Activated T-cell treated with anti-CD3 and anti-CD28 coated beads, Interleukin-2, amount 50 U/mL, for 72 hours (primary cell): ENCODE results near the gene DPEP1. TPM values are rescaled to one million over a fixed set of nuclear protein-coding genes. Genes with fewer than 3 reads are reported as not detected.

Source experiments
- ATAC-seq, 2 donors: fragments of 150-1000 bp; cut with Tn5 transposase; replicated peaks in 1 of 2; 2 replicates each; pipeline ENCODE4 v1.10.0; 2021; ENCODE audit warnings: moderate library complexity in 2 of 2, mild to moderate bottlenecking in 1 of 2
- DNase-seq, 2 donors: peaks; one replicate each; pipeline ENCODE4 v3.0.0; 2021 to 2022; ENCODE audit warnings: mixed read lengths in 1 of 2
- H3K27ac Mint-ChIP-seq: one replicate; pipeline ENCODE4 v1.8.0; 2022; ENCODE audit warnings: mild to moderate bottlenecking, moderate library complexity, mixed read lengths
- H3K27me3 Mint-ChIP-seq: one replicate; pipeline ENCODE4 v1.8.0; 2022; ENCODE audit warnings: low read depth, mixed read lengths
- H3K36me3 Mint-ChIP-seq, 2 donors: one replicate each; pipeline ENCODE4 v1.8.0; 2022; ENCODE audit warnings: mixed read lengths in 2 of 2, mild to moderate bottlenecking in 1 of 2; ENCODE audit not compliant: insufficient read depth in 2 of 2
- H3K4me1 Mint-ChIP-seq: one replicate; pipeline ENCODE4 v1.8.0; 2022; ENCODE audit warnings: low read depth, mixed read lengths
- H3K4me3 Mint-ChIP-seq, 2 donors: one replicate each; pipeline ENCODE4 v1.8.0; 2022; ENCODE audit warnings: mild to moderate bottlenecking in 2 of 2, mixed read lengths in 2 of 2, moderate library complexity in 2 of 2
- H3K9me3 Mint-ChIP-seq, 2 donors: one replicate each; pipeline ENCODE4 v1.8.0; 2022; ENCODE audit warnings: mixed read lengths in 2 of 2
- total RNA-seq, 2 donors: library from RNA; stranded (reverse); gene quantifications; one replicate each; pipeline ENCODE4 v1.2.3, GENCODE V29; 2022

Gene DPEP1
- total RNA-seq, 2 donors from 2014 or later = not detected

DNA sequence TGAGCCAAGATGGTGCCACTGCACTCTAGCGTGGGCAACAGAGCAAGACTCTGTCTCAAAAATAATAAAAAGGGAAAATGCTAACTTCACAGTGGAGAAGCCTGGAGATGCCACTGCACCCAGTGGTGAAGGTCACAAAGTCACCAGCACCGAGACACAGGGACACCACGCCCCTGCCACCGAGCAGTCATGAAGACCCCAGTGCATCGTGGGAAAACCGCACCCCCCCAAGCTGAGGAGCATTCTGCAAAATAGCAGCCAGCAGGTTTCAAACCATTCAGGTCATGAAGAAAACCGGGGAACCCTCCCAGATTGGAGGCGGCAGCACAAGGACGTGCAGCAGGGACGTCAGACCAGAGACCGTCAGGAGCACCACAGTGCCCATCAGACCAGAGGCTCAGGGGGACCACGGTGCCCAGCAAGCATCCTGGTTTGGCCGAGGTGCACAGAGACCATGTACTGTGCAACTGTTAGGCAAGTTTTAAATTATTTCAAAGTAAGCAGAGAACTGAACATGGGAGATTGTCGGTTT is 30.4 kb downstream of the DPEP1 start:
- Mint-ChIP-seq H3K4me3 (no peak overlapping the region), H3K9me3 (no peaks in the 10 kb centered on the region), H3K4me1 (peaks cover 7% of the 10 kb centered on the region), H3K27ac (no peak overlapping the region), H3K36me3 (peaks cover 3 to 13% of the 10 kb centered on the region in 2 donors), H3K27me3 (no peaks in the 10 kb centered on the region)
- DNase-seq (no peak), ATAC-seq (no peak)

GRCh38 chr16:89645122-89645521 is 31.7 kb downstream of the DPEP1 start:
- Mint-ChIP-seq H3K36me3 (peaks cover 5 to 16% of the 10 kb centered on the region in 2 donors), H3K9me3 (no peaks in the 10 kb centered on the region)

DNA sequence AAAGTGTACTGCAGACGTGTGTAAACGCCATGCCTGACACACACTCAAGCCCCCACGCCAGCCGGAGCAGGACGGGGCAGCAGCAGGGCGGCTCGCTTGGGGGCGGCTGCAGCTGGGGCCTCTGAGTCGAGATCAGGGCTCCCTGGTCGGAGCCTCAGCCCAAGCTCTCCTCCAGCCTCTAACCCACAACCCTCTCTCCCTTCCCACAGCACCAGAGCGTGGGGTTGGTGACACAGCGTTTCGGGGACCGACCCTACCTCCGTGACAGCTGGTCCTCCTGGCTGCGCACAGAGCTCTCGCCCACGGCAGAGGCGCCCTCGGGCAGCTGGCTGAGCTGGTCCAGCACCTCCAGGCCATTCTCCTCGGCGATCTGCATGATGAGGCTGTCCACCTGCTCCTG is 32.8 kb downstream of the DPEP1 start:
- no peaks in the 10 kb centered on the region for H3K27me3 Mint-ChIP-seq
- H3K4me3 Mint-ChIP-seq = no peak overlapping the region
- DNase-seq (no peak), ATAC-seq (no peak)
- H3K9me3 Mint-ChIP-seq = no peaks in the 10 kb centered on the region
- H3K27ac Mint-ChIP-seq = no peak overlapping the region
- no peaks in the 10 kb centered on the region for H3K4me1 Mint-ChIP-seq
- H3K36me3 Mint-ChIP-seq = peaks cover 5 to 18% of the 10 kb centered on the region in 2 donors

More at GRCh38 chr16:89645122-89645521, 31.7 kb downstream of the DPEP1 start:
- H3K27ac Mint-ChIP-seq = no peak overlapping the region
- H3K4me3 Mint-ChIP-seq = no peak overlapping the region
- H3K4me1 Mint-ChIP-seq = peaks cover 7% of the 10 kb centered on the region
- H3K27me3 Mint-ChIP-seq = no peaks in the 10 kb centered on the region
- ATAC-seq (no peak), DNase-seq (no peak)

DNA sequence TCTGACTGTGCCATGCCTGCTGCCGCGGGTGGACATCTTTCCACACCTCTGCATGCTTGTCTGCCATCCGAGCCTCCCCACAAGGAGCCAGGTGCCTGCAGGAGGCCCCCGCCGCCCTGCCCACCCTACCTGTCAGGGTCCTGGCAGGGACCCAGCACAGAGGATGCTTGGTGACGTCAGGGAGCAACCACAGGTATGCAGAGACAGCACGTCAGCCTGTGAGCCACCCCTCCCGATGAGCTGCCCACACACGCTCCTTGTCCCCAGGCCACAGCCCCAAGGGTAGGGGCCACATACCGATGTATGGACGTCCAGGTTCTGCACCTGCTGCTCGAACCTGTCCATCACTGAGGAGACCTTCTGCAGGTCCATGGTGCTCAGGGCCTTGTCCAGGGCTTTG is 33.5 kb downstream of the DPEP1 start:
- no peak overlapping the region for H3K4me3 Mint-ChIP-seq
- H3K27me3 Mint-ChIP-seq = no peaks in the 10 kb centered on the region
- DNase-seq (no peak), ATAC-seq (no peak)
- no peaks in the 10 kb centered on the region for H3K9me3 Mint-ChIP-seq
- H3K36me3 Mint-ChIP-seq = peaks cover 5 to 18% of the 10 kb centered on the region in 2 donors
- no peaks in the 10 kb centered on the region for H3K4me1 Mint-ChIP-seq
- no peak overlapping the region for H3K27ac Mint-ChIP-seq

DNA sequence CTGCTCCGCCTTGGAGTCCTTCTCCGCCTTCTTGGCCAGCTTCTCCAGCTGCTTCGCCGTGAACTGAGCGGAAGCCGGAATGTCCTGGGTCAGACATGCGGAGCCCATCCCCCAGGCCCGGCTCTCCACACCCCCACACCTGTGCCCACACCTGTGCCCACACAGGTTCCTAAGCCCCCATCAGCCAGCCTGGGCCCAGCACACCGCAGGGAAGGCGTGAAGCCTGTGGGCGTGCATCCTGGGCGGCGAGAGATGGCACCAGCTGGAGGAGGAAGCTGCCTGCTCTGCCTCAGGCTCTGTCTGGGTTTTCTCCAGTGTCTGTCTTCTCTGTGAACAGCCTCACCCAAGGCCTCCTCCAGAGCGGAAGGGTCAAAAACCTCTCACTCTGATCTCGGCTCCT is 38.1 kb downstream of the DPEP1 start:
- no peak for ATAC-seq
- H3K4me3 Mint-ChIP-seq = no peak overlapping the region
- peaks cover 15% of the 10 kb centered on the region for H3K4me1 Mint-ChIP-seq
- H3K27me3 Mint-ChIP-seq = no peaks in the 10 kb centered on the region
- H3K36me3 Mint-ChIP-seq = peaks cover 5 to 12% of the 10 kb centered on the region in 2 donors
- no peak overlapping the region for H3K27ac Mint-ChIP-seq
- H3K9me3 Mint-ChIP-seq = no peaks in the 10 kb centered on the region
- DNase-seq = no peak

GRCh38 chr16:89653656-89654295 is 40.3 kb downstream of the DPEP1 start:
- DNase-seq (no peak), ATAC-seq (no peak)
- Mint-ChIP-seq H3K9me3 (no peaks in the 10 kb centered on the region), H3K4me1 (peaks cover 27% of the 10 kb centered on the region), H3K36me3 (peaks cover 4 to 8% of the 10 kb centered on the region in 2 donors), H3K27ac (peak overlapping the region; percentile 46), H3K4me3 (peak overlapping the region in 1 of 2 donors; percentile 34), H3K27me3 (no peaks in the 10 kb centered on the region)

- peak overlapping the region; percentile 5 for H3K27ac Mint-ChIP-seq
Observed at GRCh38 chr16:89655062-89655643, 41.7 kb downstream of the DPEP1 start.

GRCh38 chr16:89656435-89657121 is 43.1 kb downstream of the DPEP1 start:
- no peak for ATAC-seq
- Mint-ChIP-seq H3K4me1 (peaks cover 40% of the 10 kb centered on the region), H3K27me3 (no peaks in the 10 kb centered on the region), H3K36me3 (peaks cover 3 to 9% of the 10 kb centered on the region in 2 donors), H3K4me3 (peak overlapping the region; percentile 91 to 96), H3K9me3 (no peaks in the 10 kb centered on the region), H3K27ac (peak overlapping the region; percentile 80)
- DNase-seq = no peak

More at GRCh38 chr16:89655062-89655643, 41.7 kb downstream of the DPEP1 start:
- Mint-ChIP-seq H3K36me3 (peaks cover 1 to 6% of the 10 kb centered on the region in 2 donors), H3K27me3 (no peaks in the 10 kb centered on the region), H3K4me3 (peak overlapping the region in 1 of 2 donors; percentile 96), H3K4me1 (peaks cover 31% of the 10 kb centered on the region), H3K9me3 (no peaks in the 10 kb centered on the region)
- ATAC-seq = no peak
- no peak for DNase-seq

GRCh38 chr16:89657442-89658220 is 44.2 kb downstream of the DPEP1 start, which contains the start of the genes CHMP1A and SPATA33:
Gene CHMP1A (minus strand): TSS chr16:89657708. CDS start chr16:89657588, 120 bp downstream.
Gene SPATA33 (plus strand): TSS chr16:89657836. CDS start chr16:89657912, 76 bp downstream.
- H3K4me1 Mint-ChIP-seq = peaks cover 40% of the 10 kb centered on the region
- peaks cover 3 to 9% of the 10 kb centered on the region in 2 donors for H3K36me3 Mint-ChIP-seq
- no peaks in the 10 kb centered on the region for H3K27me3 Mint-ChIP-seq
- no peaks in the 10 kb centered on the region for H3K9me3 Mint-ChIP-seq
- DNase-seq (peak; percentile 94 to 97), ATAC-seq (peak; percentile 95)
- peak within 1 kb of the TSS; percentile 80 for H3K27ac Mint-ChIP-seq
- peak within 1 kb of the TSS; percentile 91 to 96 for H3K4me3 Mint-ChIP-seq

- ATAC-seq (peak in 1 of 2 donors; percentile 37), DNase-seq (peak; percentile 33 to 51)
- Mint-ChIP-seq H3K9me3 (no peaks in the 10 kb centered on the region), H3K27me3 (no peaks in the 10 kb centered on the region), H3K36me3 (peaks cover 3 to 12% of the 10 kb centered on the region in 2 donors), H3K4me1 (peaks cover 40% of the 10 kb centered on the region), H3K27ac (peak overlapping the region; percentile 24), H3K4me3 (peak overlapping the region; percentile 91 to 96)
Observed at GRCh38 chr16:89658221-89658879, 44.9 kb downstream of the DPEP1 start.

GRCh38 chr16:89660146-89660545 is 46.7 kb downstream of the DPEP1 start:
- H3K27ac Mint-ChIP-seq = no peak overlapping the region
- DNase-seq (no peak), ATAC-seq (no peak)
- H3K9me3 Mint-ChIP-seq = no peaks in the 10 kb centered on the region
- H3K36me3 Mint-ChIP-seq = peaks cover 5 to 11% of the 10 kb centered on the region in 2 donors
- peaks cover 35% of the 10 kb centered on the region for H3K4me1 Mint-ChIP-seq
- H3K27me3 Mint-ChIP-seq = no peaks in the 10 kb centered on the region
- H3K4me3 Mint-ChIP-seq = no peak overlapping the region

DNA sequence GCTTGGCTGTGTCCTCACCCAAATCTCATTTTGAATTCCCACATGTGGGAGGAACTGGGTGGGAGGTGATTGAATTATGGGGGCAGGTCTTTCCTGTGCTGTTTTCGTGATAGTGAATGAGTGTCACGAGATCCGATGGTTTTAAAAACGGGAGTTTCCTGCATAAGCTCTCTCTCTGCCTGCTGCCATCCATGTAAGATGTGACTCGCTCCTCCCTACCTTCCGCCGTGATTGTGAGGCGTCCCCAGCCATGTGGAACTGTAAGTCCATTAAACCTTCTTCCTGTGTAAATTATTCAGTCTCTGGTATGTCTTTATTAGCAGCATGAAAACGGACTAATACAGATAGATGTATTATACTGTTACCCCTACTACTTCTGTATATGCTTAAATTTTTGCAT is 47.8 kb downstream of the DPEP1 start:
- no peak overlapping the region for H3K4me3 Mint-ChIP-seq

More for the DNA sequence above, 47.8 kb downstream of the DPEP1 start:
- peaks cover 5 to 12% of the 10 kb centered on the region in 2 donors for H3K36me3 Mint-ChIP-seq
- no peak for ATAC-seq
- H3K4me1 Mint-ChIP-seq = peaks cover 29% of the 10 kb centered on the region
- no peak for DNase-seq
- no peaks in the 10 kb centered on the region for H3K9me3 Mint-ChIP-seq
- H3K27me3 Mint-ChIP-seq = no peaks in the 10 kb centered on the region
- H3K27ac Mint-ChIP-seq = no peak overlapping the region
